Natural killer cell (primary cell): ENCODE measurements around the gene SIRT2. TPM values are rescaled to one million over a fixed set of nuclear protein-coding genes. Genes with fewer than 3 reads are reported as not detected.
A peak's percentile ranks its signal among the peaks of the same experiment; 100 is the strongest.

Experiments used
- ATAC-seq, 3 donors: fragments of 150-1000 bp in 2 of 3; fragments of 200-7000 bp in 1 of 3; cut with Tn5 transposase; 1 replicate in 1 of 3; 2 replicates in 2 of 3; pipeline ENCODE4 v1.10.0; 2021; ENCODE audit warnings: mild to moderate bottlenecking in 2 of 3, moderate library complexity in 2 of 3
- DNase-seq, 2 donors: peaks; one replicate each; pipeline versions ENCODE4 v3.0.0 to v3.0.0-alpha.2; 2013 to 2021; ENCODE audit warnings: mixed read lengths in 1 of 2
- H3K27ac ChIP-seq: one replicate; pipeline ENCODE4 v1.5.1; 2013; ENCODE audit warnings: mild to moderate bottlenecking, low read length
- H3K27me3 ChIP-seq: one replicate; pipeline ENCODE4 v1.6.1; 2013; ENCODE audit warnings: low read length; ENCODE audit not compliant: control insufficient read depth, insufficient read depth
- H3K36me3 ChIP-seq: one replicate; pipeline ENCODE4 v1.6.1; 2013; ENCODE audit warnings: low read length; ENCODE audit not compliant: control insufficient read depth, insufficient read depth
- H3K4me1 ChIP-seq: one replicate; pipeline ENCODE4 v1.6.1; 2013; ENCODE audit warnings: low read length; ENCODE audit not compliant: control insufficient read depth, insufficient read depth
- H3K4me3 ChIP-seq: one replicate; pipeline ENCODE4 v1.5.1; 2013; ENCODE audit warnings: low read length
- H3K9me3 ChIP-seq: one replicate; pipeline ENCODE4 v1.6.1; 2013; ENCODE audit warnings: low read length; ENCODE audit not compliant: control insufficient read depth, insufficient read depth
- H3K27ac Mint-ChIP-seq, 2 donors: one replicate each; pipeline ENCODE4 v1.8.0; 2022; ENCODE audit warnings: mild to moderate bottlenecking in 2 of 2, mixed read lengths in 2 of 2, moderate library complexity in 1 of 2
- H3K27me3 Mint-ChIP-seq, 2 donors: one replicate each; pipeline ENCODE4 v1.8.0; 2022; ENCODE audit warnings: low read depth in 2 of 2, mixed read lengths in 2 of 2
- H3K36me3 Mint-ChIP-seq: one replicate; pipeline ENCODE4 v1.8.0; 2022; ENCODE audit warnings: mixed read lengths
- H3K4me1 Mint-ChIP-seq, 2 donors: one replicate each; pipeline ENCODE4 v1.8.0; 2022; ENCODE audit warnings: mixed read lengths in 2 of 2
- H3K4me3 Mint-ChIP-seq: one replicate; pipeline ENCODE4 v1.8.0; 2022; ENCODE audit warnings: mild to moderate bottlenecking, moderate library complexity, mixed read lengths
- H3K9me3 Mint-ChIP-seq, 2 donors: one replicate each; pipeline ENCODE4 v1.8.0; 2022; ENCODE audit warnings: mixed read lengths in 2 of 2
- CTCF ChIP-seq: fragments of 200-600 bp; IDR thresholded peaks from one replicate; pipeline ENCODE4 v1.8.0; 2022; ENCODE audit warnings: antibody characterized with exemption
- WGBS: methylation state at CpG from one replicate; pipeline ENCODE4 v1.1.7; 2013; ENCODE audit warnings: missing lambda C conversion rate; ENCODE audit not compliant: insufficient coverage; 5-methylcytosine and 5-hydroxymethylcytosine counted together
- intact Hi-C: fragments of 100-400 bp; cut with micrococcal nuclease; formaldehyde crosslinking; loops from one replicate; pipeline ENCODE4 v1.14.2; 2022
- total RNA-seq, 4 donors: library from RNA; stranded (reverse); fragments of 120-200 nt in 1 of 4; gene quantifications; one replicate each; pipeline versions ENCODE4 v1.2.3 to v1.2.4, GENCODE V29; 2013 to 2022

The SIRT2 gene
- total RNA-seq, 3 donors from 2014 or later (not counting 1 experiment from before 2014, with no cell fraction given) = 171 to 283 (median 208) TPM

- peaks cover 35% of the 10 kb centered on the region for H3K4me1 ChIP-seq
- Mint-ChIP-seq H3K27me3 (no peaks in the 10 kb centered on the region), H3K27ac (peak overlapping the region; percentile 96 to 98), H3K9me3 (no peaks in the 10 kb centered on the region), H3K4me1 (peaks cover 61 to 62% of the 10 kb centered on the region in 2 donors), H3K36me3 (no peaks in the 10 kb centered on the region), H3K4me3 (peak overlapping the region; percentile 97)
- intact Hi-C loops = loop anchor here (1.0 to 5.0 kb wide), 6 partner anchors 21 to 67 kb away; partner anchors contain the start of genes ECH1, MRPS12, RINL and SARS2
- DNase-seq = no peak
- peak overlapping the region; percentile 82 for H3K4me3 ChIP-seq
- H3K27me3 ChIP-seq = no peaks in the 10 kb centered on the region
- 6% methylated on average over 24 of the region's 25 CpGs for WGBS
- peaks cover 4% of the 10 kb centered on the region for H3K9me3 ChIP-seq
- H3K36me3 ChIP-seq = peaks cover 6% of the 10 kb centered on the region
- ATAC-seq = peak; percentile 30 to 45 (median 39)
- no peak for TF ChIP-seq CTCF
- H3K27ac ChIP-seq = peak overlapping the region; percentile 95
Measured at GRCh38 chr19:38898788-38899446, 501 bp downstream of the SIRT2 start.

- ATAC-seq (no peak), DNase-seq (no peak)
- peak overlapping the region in 1 of 2 donors; percentile 65 for H3K27ac Mint-ChIP-seq
- no peaks in the 10 kb centered on the region for H3K9me3 Mint-ChIP-seq
- 50% methylated on average over 9 of the region's 9 CpGs for WGBS
- Histone ChIP-seq H3K4me3 (no peak overlapping the region), H3K36me3 (peaks cover 18% of the 10 kb centered on the region), H3K9me3 (no peaks in the 10 kb centered on the region), H3K4me1 (peaks cover 26% of the 10 kb centered on the region), H3K27ac (no peak overlapping the region), H3K27me3 (no peaks in the 10 kb centered on the region)
- peaks cover 42 to 51% of the 10 kb centered on the region in 2 donors for H3K4me1 Mint-ChIP-seq
- intact Hi-C loops = loop anchor here (5.0 kb wide), 1 partner anchor 63 kb away; the partner anchor contains the start of gene ECH1
- H3K4me3 Mint-ChIP-seq = no peak overlapping the region
- no peaks in the 10 kb centered on the region for H3K36me3 Mint-ChIP-seq
- H3K27me3 Mint-ChIP-seq = no peaks in the 10 kb centered on the region
- TF ChIP-seq CTCF = no peak
Measured at GRCh38 chr19:38894968-38895367, 4.5 kb downstream of the SIRT2 start.

GRCh38 chr19:38893341-38893771, 6.1 kb downstream of the SIRT2 start:
- 96% methylated on average over 14 of the region's 14 CpGs for WGBS

More at GRCh38 chr19:38893341-38893771, 6.1 kb downstream of the SIRT2 start:
- H3K27me3 ChIP-seq = no peaks in the 10 kb centered on the region
- H3K36me3 ChIP-seq = peaks cover 34% of the 10 kb centered on the region
- no peak overlapping the region for H3K4me3 ChIP-seq
- intact Hi-C loops = no loop called here
- H3K4me1 Mint-ChIP-seq = peaks cover 30 to 37% of the 10 kb centered on the region in 2 donors
- no peak for DNase-seq
- H3K27ac ChIP-seq = no peak overlapping the region
- H3K4me1 ChIP-seq = peaks cover 19% of the 10 kb centered on the region
- no peaks in the 10 kb centered on the region for H3K9me3 Mint-ChIP-seq
- H3K27ac Mint-ChIP-seq = no peak overlapping the region
- no peak overlapping the region for H3K4me3 Mint-ChIP-seq
- no peak for ATAC-seq
- no peaks in the 10 kb centered on the region for H3K27me3 Mint-ChIP-seq
- H3K36me3 Mint-ChIP-seq = no peaks in the 10 kb centered on the region
- H3K9me3 ChIP-seq = no peaks in the 10 kb centered on the region
- no peak for TF ChIP-seq CTCF
